Lung (tissue), 12 donors: ENCODE data around the gene PTGES2. TPM values are rescaled to one million over a fixed set of nuclear protein-coding genes. Genes with fewer than 3 reads are reported as not detected.

Experiments used
- ATAC-seq: fragments of 200-7000 bp; cut with Tn5 transposase; one replicate; pipeline ENCODE4 v1.9.1; 2020; ENCODE audit warnings: moderate number of reproducible peaks; ENCODE audit not compliant: insufficient read depth, low FRiP score
- DNase-seq, 3 donors: peaks; one replicate each; pipeline ENCODE4 v3.0.0-alpha.2; 2013 to 2017
- H3K27ac ChIP-seq, 2 donors: one replicate each; pipeline ENCODE4 v1.5.1; 2013; ENCODE audit warnings: mild to moderate bottlenecking in 2 of 2, moderate library complexity in 2 of 2, control low read depth in 1 of 2, inconsistent platforms in 1 of 2, low read depth in 1 of 2, low read length in 1 of 2
- H3K27me3 ChIP-seq, 3 donors: one replicate each; pipeline ENCODE4 v1.5.1; 2013; ENCODE audit warnings: low read length in 2 of 3; ENCODE audit not compliant: control insufficient read depth in 3 of 3, insufficient read depth in 3 of 3
- H3K36me3 ChIP-seq, 4 donors: one replicate each; pipeline ENCODE4 v1.5.1; 2013; ENCODE audit warnings: low read length in 4 of 4, mild to moderate bottlenecking in 1 of 4, moderate library complexity in 1 of 4; ENCODE audit not compliant: control insufficient read depth in 4 of 4, insufficient read depth in 4 of 4
- H3K4me1 ChIP-seq, 5 donors: one replicate each; pipeline ENCODE4 v1.5.1; 2013; ENCODE audit warnings: low read length in 5 of 5, mild to moderate bottlenecking in 2 of 5, moderate library complexity in 1 of 5; ENCODE audit not compliant: control insufficient read depth in 5 of 5, insufficient read depth in 5 of 5
- H3K4me3 ChIP-seq: one replicate; pipeline ENCODE4 v1.5.1; 2013; ENCODE audit warnings: mild to moderate bottlenecking, control low read depth, moderate library complexity
- H3K9ac ChIP-seq, 2 donors: one replicate each; pipeline ENCODE4 v1.5.1; 2013; ENCODE audit warnings: low read length in 2 of 2, control low read depth in 1 of 2; ENCODE audit not compliant: insufficient read depth in 1 of 2
- H3K9me3 ChIP-seq, 4 donors: one replicate each; pipeline ENCODE4 v1.5.1; 2013; ENCODE audit warnings: low read length in 3 of 4, mild to moderate bottlenecking in 1 of 4, moderate library complexity in 1 of 4; ENCODE audit not compliant: control insufficient read depth in 4 of 4, insufficient read depth in 3 of 4
- WGBS, 2 donors: extraction: QIAGEN DNeasy Blood & Tissue Kit; methylation state at CpG; one replicate each; pipeline ENCODE4 v1.1.7; 2013; 5-methylcytosine and 5-hydroxymethylcytosine counted together
- polyA plus RNA-seq, 2 donors: library from polyadenylated mRNA; stranded (reverse); fragments of 200-250 nt; gene quantifications; one replicate each; pipeline ENCODE4 v1.2.1, GENCODE V29; 2013
- total RNA-seq, 2 donors: library from RNA; depleted of rRNA in 1 of 2; stranded (reverse); fragments of >200 nt in 1 of 2; gene quantifications; one replicate each; pipeline ENCODE4 v1.2.1, GENCODE V29; 2014 to 2021
- TF ChIP-seq, protein P1 (sequence below): IDR thresholded peaks from 2 replicates; pipeline ENCODE4 v1.5.1; 2012; ENCODE audit warnings: mild to moderate bottlenecking; ENCODE audit errors: control extremely low read depth, extremely low read depth
- donor health status: control.
- donor health status: control.
- donor health status: Bipolar disorder and iron deficiency.
- donor health status: healthy.
- donor health status: DM: yes; HTN: yes; CAD: no.

The PTGES2 gene
- total and polyA plus RNA-seq, 4 donors: 42.0 to 66.8 (median 54.7) TPM

DNA sequence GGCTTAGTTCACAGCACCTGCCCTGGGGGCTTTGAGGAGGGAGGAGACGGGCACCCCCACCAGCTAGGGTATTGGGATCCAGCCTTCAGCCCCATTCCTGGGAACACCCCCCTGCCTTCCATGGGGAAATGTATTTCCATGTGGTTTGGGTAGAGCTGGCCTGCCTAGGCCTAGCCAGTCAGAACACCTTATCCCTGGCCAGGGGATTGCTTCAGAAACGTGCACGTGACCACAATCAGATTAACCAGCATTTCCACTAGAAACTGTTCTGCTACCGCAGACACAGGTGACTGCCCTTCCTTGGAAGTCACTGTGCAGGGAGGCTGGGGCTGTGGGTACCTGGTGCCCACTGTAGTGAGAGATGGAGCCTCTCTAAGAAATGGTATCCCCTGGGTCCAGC, 46.5 kb upstream of the PTGES2 start:
- Histone ChIP-seq H3K27ac (no peak overlapping the region), H3K27me3 (no peaks in the 10 kb centered on the region), H3K9me3 (peaks cover 0 to 4% (median 0%) of the 10 kb centered on the region in 4 donors), H3K4me3 (no peak overlapping the region), H3K9ac (no peak overlapping the region), H3K4me1 (no peaks in the 10 kb centered on the region), H3K36me3 (peaks cover 31 to 50% (median 36%) of the 10 kb centered on the region in 4 donors)
- 84 to 88% methylated on average over 4 of the region's 4 CpGs for WGBS, 2 donors
- TF ChIP-seq, protein P1, sequence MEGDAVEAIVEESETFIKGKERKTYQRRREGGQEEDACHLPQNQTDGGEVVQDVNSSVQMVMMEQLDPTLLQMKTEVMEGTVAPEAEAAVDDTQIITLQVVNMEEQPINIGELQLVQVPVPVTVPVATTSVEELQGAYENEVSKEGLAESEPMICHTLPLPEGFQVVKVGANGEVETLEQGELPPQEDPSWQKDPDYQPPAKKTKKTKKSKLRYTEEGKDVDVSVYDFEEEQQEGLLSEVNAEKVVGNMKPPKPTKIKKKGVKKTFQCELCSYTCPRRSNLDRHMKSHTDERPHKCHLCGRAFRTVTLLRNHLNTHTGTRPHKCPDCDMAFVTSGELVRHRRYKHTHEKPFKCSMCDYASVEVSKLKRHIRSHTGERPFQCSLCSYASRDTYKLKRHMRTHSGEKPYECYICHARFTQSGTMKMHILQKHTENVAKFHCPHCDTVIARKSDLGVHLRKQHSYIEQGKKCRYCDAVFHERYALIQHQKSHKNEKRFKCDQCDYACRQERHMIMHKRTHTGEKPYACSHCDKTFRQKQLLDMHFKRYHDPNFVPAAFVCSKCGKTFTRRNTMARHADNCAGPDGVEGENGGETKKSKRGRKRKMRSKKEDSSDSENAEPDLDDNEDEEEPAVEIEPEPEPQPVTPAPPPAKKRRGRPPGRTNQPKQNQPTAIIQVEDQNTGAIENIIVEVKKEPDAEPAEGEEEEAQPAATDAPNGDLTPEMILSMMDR: no peak
- ATAC-seq (no peak), DNase-seq (no peak)

- Histone ChIP-seq H3K27ac (no peak overlapping the region), H3K27me3 (no peaks in the 10 kb centered on the region), H3K9ac (no peak overlapping the region), H3K9me3 (no peaks in the 10 kb centered on the region), H3K36me3 (peaks cover 24 to 46% (median 32%) of the 10 kb centered on the region in 4 donors), H3K4me1 (no peaks in the 10 kb centered on the region), H3K4me3 (no peak overlapping the region)
- DNase-seq (no peak), ATAC-seq (no peak)
- WGBS, 2 donors: 95% methylated on average over 8 of the region's 8 CpGs
- TF ChIP-seq, protein P1: no peak
Observed at GRCh38 chr9:128169925-128170324, 42.4 kb upstream of the PTGES2 start.

- DNase-seq (no peak), ATAC-seq (no peak)
- WGBS, 2 donors: 93 to 94% methylated on average over 8 of the region's 8 CpGs
- Histone ChIP-seq H3K4me3 (no peak overlapping the region), H3K36me3 (peaks cover 24 to 46% (median 32%) of the 10 kb centered on the region in 4 donors), H3K4me1 (no peaks in the 10 kb centered on the region), H3K27me3 (no peaks in the 10 kb centered on the region), H3K9me3 (no peaks in the 10 kb centered on the region), H3K27ac (no peak overlapping the region), H3K9ac (no peak overlapping the region)
- TF ChIP-seq, protein P1: no peak
Observed at GRCh38 chr9:128169492-128169891, 42.0 kb upstream of the PTGES2 start.

GRCh38 chr9:128168731-128169308, 41.3 kb upstream of the PTGES2 start:
- H3K36me3 ChIP-seq: peaks cover 22 to 49% (median 32%) of the 10 kb centered on the region in 4 donors
- ATAC-seq: no peak
- TF ChIP-seq, protein P1: no peak
- no peaks in the 10 kb centered on the region for H3K27me3 ChIP-seq
- DNase-seq: no peak
- no peaks in the 10 kb centered on the region for H3K9me3 ChIP-seq
- 90 to 95% methylated on average over 8 of the region's 8 CpGs for WGBS, 2 donors
- no peak overlapping the region for H3K27ac ChIP-seq
- H3K4me1 ChIP-seq: no peaks in the 10 kb centered on the region
- H3K9ac ChIP-seq: no peak overlapping the region
- H3K4me3 ChIP-seq: no peak overlapping the region
